T47D (cell line): ENCODE results near the gene AQP3.
"Not testable (repeated sequence)": the region's sequence is repeated elsewhere in the genome, so short reads cannot be mapped to it uniquely, and the experiment has no call there.

ENCODE experiments used
- DNase-seq, 2 experiments: peaks; one replicate each; pipeline versions ENCODE4 v3.0.0 to v3.0.0-alpha.2; 2011 to 2012; ENCODE audit warnings: low read depth in 1 of 2, low spot score in 1 of 2
- JUND ChIP-seq: IDR thresholded peaks from 2 replicates; pipeline ENCODE4 v1.6.1; 2012; ENCODE audit warnings: low read depth
- in situ Hi-C: cut with HindIII; loops from 2 replicates; pipeline ENCODE4 v1.10.0; 2016; ENCODE audit warnings: low sequenced_read_pairs, low pct_unique_long_range_greater_than_20kb

AQP3 gene

DNA sequence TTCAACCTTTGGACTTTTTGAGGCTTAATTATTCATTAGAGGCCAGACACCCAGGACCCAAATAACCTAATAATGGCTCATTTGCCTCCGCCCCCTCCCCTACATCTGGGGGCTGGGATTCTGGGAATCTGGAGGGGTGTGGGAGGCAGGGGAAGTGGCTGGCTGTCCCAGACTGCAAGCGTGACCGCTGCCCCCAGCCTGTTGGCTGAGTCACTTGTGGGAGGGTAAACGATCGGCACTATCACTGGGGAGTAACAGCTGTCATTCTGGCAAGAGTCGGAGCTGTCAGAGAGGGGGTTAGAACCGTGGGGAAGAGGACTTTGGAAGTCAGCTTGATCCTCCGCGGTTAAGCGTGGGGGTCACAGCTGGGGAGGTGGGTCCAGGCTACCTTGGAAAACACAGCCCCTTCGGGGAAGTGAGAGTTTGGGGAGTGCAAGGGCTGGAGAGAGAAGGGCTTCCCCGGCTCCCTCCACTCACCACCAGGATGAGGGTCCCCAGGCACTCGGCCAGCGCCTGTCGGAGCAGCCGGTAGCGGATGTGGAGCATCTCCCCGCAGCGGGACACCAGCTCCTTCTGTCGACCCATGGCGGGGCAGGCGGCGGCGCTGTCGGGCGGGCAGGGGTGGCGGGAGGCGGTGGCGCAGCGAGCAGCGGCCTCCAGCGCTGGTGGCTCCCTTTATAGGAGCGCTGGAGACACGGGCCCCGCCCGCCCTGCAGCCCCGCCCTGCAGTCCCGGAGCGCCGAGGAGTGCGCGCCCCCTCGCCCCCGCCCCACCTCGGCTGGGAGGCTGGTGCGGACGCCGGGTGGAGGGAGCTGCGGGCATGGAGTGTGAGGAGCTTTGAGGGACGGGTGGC, at the start of gene AQP3:
AQP3 (minus strand) TSS at position 648 of the 853 bp plus-strand sequence; CDS start at position 585, 63 bp downstream.
- peak; percentile 53 to 57 for DNase-seq
- in situ Hi-C loops: no loop called here
- TF ChIP-seq JUND: no peak

DNA sequence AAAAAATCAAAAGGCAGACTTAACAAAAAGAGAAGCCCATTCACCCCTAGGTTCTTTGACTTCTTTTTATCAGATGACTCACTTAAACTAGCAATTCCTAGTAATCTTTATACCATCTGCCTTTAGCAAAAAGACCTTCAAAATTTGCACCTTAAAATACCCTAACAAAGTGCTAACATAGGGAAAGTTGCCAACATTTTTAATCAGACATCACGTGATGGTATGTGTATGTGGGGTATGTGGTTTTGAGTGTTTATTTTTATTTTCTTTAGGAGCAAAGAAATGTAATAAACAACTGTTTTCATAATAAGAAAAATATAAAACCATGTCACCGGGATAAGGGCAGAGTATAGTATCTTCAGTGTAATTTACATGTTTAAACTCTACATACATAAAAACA, 46.4 kb upstream of the AQP3 start:
- in situ Hi-C loops, DNase-seq: not testable (repeated sequence)

DNA sequence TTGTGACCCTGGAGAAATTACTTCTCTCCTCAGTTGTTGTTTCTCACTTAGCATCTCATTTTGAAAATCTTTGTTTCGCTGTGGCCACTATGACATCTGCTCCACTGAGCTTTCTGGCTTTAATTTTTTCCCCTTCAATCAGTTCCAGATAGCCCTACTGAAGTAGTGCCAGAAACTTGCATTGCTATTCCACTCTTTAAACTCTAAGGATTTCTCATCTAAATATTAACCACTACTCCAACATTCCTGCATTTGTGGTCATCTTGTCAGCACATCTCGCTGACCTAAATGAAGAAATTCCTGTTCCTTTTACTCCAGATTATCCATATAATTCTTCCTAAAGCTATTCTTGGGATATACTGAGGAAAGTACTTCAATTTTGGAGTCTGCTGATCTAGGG, 41.7 kb upstream of the AQP3 start:
- in situ Hi-C loops: no loop called here
- TF ChIP-seq JUND: no peak
- no peak for DNase-seq

DNA sequence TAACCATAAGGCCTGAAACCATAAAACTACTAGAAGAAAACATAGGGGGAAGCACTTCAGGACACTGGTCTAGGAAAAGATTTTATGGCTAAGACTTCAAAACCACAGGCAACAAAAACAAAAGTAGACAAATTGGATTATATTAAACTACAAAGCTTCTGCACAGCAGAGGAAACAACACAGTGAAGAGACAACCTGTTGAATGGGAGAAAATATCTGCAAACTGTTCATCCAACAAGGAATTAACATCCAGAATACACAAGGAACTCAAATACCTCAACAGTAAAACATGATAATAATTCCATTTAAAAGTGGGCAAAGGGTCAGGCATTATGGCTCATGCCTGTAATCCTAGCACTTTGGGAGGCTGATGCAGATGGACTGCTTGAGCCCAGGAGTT, 37.9 kb upstream of the AQP3 start:
- DNase-seq, in situ Hi-C loops: not testable (repeated sequence)

DNA sequence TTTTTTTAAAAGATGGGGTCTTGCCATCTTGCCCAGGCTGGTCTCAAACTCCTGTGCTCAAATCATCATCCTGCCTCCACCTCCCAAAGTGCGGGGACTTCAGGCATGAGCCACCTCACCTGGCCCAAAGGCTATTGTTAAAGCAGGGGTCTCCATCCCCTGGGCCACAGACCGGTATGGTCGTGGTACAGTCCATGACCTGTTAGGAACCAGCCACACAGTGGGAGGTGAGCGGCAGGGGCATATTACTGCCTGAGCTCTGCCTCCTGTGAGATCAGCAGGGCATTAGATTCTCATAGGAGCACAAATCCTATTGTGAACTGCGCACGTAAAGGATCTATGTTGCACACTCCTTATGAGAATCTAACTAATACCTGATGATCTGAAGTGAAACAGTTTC, 33.6 kb upstream of the AQP3 start:
- DNase-seq: no peak
- TF ChIP-seq JUND: no peak
- in situ Hi-C loops: no loop called here

DNA sequence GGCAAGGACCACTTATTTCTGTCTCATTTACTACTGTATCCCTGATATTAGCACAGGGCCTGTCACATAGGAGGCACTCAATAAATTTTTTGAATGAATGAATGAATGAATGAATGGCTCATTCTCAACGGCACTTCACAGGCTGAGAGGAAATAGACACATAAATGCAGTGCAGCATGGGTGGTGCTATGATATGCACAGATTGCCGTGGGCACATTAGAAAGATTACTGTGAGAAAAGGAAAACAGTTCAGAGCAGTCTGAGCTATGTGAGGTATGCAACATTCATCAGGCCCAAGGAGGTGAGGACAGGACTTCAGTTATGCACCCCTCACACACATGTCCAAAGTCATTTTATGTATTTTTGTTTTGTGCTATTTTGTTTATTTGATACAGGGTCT, 32.7 kb upstream of the AQP3 start:
- in situ Hi-C loops: no loop called here
- no peak for DNase-seq
- TF ChIP-seq JUND: no peak

DNA sequence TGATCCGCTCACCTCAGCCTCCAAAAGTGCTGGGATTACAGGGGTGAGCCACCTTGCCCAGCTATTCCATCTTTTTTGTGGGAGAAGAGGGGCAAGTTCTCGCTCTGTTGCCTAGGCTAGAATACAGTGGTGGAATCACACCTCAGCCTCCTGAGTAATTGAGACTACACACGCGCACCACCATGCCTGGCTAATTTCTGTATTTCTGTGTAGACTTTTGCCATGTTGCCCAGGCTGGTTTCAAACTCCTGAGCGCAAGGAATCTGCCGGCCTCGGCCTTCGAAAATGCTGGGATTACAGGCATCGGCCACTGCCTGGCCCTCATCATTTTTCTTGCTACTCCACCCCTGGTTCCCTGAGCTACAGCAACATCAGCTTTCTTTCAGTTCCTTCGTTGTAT, 29.1 kb upstream of the AQP3 start:
- in situ Hi-C loops: no loop called here
- no peak for DNase-seq
- no peak for TF ChIP-seq JUND

DNA sequence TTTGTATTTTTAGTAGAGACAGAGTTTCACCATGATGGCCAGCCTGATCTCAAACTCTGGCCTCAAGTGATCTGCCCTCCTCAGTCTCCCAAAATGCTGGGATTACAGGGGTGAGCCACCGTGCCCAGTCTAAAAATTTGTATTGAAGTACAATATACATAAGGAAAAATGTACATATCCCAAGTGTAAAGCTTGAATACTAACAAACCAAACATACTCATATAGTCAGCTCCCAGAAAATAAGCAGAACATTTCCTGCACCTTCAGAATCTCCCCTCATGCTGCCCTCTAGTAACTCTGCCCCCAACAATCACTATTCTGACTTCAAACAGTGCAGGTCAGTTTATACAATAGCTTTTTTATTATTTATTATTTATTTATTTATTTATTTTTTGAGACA, 28.0 kb upstream of the AQP3 start:
- in situ Hi-C loops: no loop called here
- DNase-seq: no peak
- TF ChIP-seq JUND: no peak

DNA sequence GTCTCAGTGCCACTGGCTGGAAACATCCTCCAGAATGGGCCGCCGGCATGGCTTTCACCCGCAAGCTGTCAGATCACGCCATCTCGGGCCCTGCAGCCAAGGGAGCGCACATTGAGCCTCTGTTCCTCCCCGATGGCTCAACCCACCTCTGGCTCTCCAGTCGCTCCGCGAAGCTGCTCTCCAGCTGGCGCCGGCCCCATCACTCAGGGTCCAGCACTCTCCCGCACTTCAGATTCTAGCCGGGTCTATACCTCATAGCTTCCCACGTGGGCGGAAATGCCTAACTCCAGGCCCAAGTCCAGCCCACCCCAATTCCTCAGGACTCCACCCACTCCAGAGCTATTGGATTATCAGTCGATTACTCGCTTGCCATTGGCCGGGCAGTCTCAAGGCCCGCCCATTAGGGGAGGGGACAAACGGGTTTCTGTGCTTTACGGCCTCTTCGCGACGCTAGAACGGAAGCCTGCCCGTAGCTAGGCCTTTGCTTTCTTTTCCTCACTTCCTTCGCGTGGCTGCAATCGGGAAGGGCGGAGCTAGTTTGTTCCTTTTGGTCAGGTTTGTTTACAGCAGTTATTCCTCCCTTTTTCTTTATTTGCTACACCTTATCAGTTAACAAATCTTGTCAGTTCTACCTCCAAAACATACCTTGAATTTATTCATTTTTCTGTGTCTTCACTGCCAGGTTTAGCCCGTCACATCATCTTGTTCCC, 26.4 kb upstream of the AQP3 start, which contains the start of gene NOL6:
NOL6 (minus strand) TSS at position 282 of the 710 bp plus-strand sequence; CDS start at position 200, 82 bp downstream.
- in situ Hi-C loops: no loop called here
- peak; percentile 87 to 99 for DNase-seq
- TF ChIP-seq JUND: no peak

DNA sequence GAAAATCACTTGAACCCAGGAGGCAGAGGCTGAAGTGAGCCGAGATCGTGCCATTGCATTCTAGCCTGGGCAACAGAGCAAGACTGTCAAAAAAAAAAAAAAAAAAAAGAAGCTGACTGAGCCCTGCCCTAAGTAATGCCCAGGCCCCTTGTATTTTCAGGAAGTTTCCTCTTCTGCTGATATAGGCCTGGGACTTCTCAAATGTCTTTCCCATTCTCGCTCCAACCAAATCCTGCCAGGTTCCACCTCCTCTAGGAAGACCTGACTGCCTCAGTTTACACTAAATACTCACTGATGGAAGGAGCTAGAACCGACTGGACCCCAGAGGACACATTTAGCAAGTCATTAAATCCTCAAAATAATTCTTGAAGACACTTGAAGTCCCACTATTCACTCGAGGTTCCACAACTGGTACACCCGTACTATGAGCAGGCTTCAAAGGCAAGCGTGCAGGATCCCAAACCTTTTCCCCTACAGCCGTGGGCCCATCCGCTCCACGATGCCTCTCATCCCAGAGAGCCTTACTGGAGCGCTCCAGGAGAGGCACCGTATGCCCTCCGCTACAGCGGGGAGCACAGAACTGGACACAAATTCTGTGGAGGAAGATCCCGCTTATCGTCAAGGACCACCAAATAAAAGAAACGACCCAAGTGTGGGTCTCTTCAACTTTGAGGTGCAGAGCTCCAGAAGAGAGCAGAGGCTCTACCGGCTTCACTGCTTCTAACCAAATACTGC, 25.7 kb upstream of the AQP3 start:
- in situ Hi-C loops: no loop called here
- TF ChIP-seq JUND: no peak
- no peak for DNase-seq

DNA sequence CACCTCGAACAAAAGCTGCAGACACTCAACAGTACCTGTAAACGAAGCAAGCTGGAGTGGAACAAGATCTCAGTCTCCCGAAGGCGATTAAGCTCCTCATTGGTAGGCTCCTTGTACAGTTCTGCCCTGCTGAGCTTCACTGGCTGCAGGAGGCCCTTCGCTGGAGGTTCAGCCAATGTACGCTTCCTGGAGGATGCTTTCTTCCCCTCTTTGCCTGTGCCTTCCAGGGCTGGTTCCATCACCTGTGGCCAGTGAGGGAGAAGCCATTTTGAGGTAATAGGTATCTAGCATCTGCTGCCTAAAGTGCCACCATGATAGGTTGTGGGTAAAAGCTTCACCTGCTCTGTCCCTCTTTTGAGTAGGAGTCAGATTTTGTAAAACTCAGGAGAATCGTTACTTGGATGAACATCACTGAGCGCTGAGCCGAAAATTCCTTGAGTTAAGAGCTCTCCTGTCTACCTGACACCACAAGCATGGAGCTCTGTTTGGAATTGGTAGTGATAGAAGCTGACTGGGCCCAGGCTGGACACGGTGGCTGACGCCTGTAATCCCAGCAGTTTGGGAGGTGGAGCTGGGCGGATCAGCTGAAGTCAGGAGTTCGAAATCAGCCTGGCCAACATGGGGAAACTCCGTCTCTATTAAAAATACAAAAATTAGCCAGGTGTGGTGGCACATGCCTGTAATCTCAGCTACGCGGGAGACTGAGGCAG, 24.9 kb upstream of the AQP3 start:
- TF ChIP-seq JUND: no peak
- in situ Hi-C loops: no loop called here

DNA sequence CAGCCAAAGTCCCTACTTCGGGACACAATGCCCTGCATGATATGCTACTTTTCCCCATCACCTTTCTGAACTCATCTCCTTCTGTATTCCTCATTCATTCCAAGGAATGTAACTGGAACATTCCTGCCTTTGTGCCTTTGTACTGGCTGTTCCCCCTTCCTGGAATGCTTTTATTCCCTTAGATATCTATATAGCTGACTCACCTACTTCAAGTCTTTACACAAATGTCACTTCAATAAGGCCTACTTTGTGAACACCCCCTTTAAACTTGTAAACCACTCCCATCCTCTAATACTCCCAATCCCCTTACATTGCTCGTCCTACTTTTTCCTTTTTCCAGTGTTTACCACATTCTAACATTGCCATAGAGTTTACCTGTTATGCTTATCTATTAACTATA, 24.0 kb upstream of the AQP3 start:
- no peak for DNase-seq
- in situ Hi-C loops: no loop called here
- no peak for TF ChIP-seq JUND

More for the DNA sequence above, 24.9 kb upstream of the AQP3 start:
- no peak for DNase-seq

DNA sequence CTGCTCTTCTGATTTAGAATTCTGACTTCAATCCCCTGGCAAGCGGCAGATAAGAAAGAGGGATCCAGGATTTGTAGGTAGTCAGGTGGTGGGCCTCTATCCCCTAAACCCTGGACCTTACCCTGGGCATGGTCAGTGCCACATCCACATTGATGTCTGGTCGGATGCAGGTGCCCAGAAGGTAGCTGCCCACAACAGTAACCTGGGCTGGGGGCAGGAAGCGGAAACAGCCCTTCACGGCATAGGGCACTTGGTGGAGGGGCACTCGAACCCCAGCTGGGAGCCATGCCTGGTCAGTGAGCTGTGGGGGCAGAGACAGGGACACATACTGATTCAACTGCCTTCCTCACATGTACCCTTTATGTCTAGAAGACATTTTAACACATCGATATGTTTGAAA, 22.5 kb upstream of the AQP3 start:
- in situ Hi-C loops: no loop called here
- TF ChIP-seq JUND: no peak
- no peak for DNase-seq
